ENCODE results near the gene INPP5D. TPM values are rescaled to one million over a fixed set of nuclear protein-coding genes. Genes with fewer than 3 reads are reported as not detected.

Gene INPP5D
- total and polyA plus RNA-seq, 2 of the 8 experiments (the other 6 are each of a cell fraction or from before 2014, with no cell fraction given): 4.5 to 7.1 TPM

- no peak for TF ChIP-seq TAF7 (optimal IDR thresholded peaks at IDR 0.05; ENCODE audit: borderline replicate concordance, low read depth, low read length)
Measured at GRCh38 chr2:233201258-233202013, 141.3 kb downstream of the INPP5D start (continued).

All from H1 (cell line).